Right renal cortex interstitium (tissue), 3 donors: ENCODE measurements around the gene NUP35. TPM values are rescaled to one million over a fixed set of nuclear protein-coding genes. Genes with fewer than 3 reads are reported as not detected.

ENCODE experiments used
- DNase-seq, 3 donors: peaks; one replicate each; pipeline ENCODE4 v3.0.0-alpha.2; 2013; ENCODE audit warnings: low read depth in 3 of 3, low spot score in 2 of 3
- polyA plus RNA-seq, 3 donors: library from polyadenylated mRNA; unstranded; fragments of 120-200 nt; gene quantifications; one replicate each; pipeline ENCODE4 v1.2.1, GENCODE V29; 2013; ENCODE audit not compliant: insufficient read length in 3 of 3

Gene NUP35, protein sequence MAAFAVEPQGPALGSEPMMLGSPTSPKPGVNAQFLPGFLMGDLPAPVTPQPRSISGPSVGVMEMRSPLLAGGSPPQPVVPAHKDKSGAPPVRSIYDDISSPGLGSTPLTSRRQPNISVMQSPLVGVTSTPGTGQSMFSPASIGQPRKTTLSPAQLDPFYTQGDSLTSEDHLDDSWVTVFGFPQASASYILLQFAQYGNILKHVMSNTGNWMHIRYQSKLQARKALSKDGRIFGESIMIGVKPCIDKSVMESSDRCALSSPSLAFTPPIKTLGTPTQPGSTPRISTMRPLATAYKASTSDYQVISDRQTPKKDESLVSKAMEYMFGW
- 10 to 100 TPM; 30.2 to 31.3 (median 31.1) TPM for polyA plus RNA-seq

DNA sequence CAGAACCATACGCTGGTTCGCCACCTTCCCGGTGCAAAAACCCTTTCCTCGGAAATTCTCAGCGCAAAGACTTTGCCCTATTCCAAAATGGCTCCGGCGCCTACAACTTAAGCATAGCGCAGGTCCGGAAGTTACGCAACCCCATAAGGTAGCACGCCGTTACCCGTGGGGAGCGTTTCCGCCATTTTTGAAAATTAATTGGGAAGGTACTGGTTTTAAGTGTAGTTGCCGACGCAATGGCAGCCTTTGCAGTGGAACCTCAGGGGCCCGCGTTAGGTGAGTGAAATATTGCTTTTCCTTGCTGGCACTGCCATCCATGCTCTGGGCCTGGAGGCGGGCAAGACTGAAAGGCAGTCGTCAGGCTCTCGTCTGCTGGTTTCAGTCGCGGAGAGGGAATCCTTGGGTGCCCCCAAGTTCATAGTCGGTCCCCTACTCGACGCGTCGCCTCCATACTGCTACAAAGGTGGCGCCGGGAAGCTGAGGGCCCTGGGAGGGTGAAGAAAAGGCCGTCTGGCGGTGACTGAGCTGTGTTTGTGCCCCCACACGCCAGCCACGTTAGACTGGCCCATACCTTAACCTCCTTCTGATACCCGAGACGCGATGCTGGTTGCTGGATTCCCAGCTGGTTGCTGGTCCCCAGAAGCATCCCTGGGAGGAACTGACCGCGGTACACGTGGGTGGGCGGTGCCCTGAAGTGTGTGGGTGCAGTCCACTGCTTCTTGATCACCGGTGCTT lies at the start of gene NUP35:
TSS of gene NUP35 (plus strand) at position 222 of the 735 bp plus-strand sequence. CDS start at position 237, 15 bp downstream.
- peak; percentile 90 to 93 (median 92) for DNase-seq

DNA sequence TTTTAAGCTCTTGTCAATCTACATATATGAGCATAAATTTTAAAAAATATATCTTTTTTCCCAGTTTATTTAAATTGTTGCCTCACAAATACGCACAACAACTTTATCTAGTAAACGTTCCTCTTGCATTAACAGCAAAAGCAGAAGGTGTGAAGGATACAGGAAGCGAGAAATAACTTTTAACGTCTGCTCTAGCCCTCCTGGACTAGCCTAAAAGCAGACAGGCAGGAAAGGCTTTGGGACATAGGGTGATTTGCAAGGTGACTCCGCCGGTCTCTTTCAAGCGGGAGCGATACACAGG lies 46.1 kb upstream of the NUP35 start:
- DNase-seq: no peak

DNA sequence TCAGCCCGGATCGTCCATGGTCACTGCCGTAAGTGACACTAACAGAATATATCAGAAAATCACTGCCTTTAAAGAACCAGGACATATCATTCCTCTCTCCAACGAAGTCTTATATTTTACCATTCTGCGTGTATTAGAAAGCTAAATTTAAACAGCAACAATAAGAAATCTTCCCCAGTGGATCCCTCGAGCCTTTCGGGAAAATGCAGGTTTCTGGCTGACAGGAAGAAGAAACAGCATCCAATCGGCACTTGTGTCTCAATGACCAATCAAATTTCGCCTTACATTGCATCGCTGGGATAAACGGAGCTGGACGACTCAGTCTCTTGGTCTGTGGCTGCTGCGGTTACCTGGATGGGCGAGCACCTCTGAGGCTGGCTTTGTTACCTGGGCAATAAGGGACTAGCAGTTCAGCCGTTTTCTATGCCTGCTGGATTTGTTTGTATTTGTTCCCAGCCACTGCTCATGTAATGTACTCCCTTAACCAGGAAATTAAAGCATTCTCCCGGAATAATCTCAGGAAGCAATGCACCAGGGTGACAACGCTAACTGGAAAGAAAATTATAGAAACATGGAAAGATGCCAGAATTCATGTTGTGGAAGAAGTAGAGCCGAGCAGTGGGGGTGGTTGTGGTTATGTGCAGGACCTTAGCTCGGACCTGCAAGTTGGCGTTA lies 45.6 kb upstream of the NUP35 start, which contains the start of gene DUSP19:
TSS of gene DUSP19 (plus strand) at position 284 of the 675 bp plus-strand sequence. CDS start at position 471, 187 bp downstream.
- DNase-seq: peak; percentile 98 to 99 (median 99)

DNA sequence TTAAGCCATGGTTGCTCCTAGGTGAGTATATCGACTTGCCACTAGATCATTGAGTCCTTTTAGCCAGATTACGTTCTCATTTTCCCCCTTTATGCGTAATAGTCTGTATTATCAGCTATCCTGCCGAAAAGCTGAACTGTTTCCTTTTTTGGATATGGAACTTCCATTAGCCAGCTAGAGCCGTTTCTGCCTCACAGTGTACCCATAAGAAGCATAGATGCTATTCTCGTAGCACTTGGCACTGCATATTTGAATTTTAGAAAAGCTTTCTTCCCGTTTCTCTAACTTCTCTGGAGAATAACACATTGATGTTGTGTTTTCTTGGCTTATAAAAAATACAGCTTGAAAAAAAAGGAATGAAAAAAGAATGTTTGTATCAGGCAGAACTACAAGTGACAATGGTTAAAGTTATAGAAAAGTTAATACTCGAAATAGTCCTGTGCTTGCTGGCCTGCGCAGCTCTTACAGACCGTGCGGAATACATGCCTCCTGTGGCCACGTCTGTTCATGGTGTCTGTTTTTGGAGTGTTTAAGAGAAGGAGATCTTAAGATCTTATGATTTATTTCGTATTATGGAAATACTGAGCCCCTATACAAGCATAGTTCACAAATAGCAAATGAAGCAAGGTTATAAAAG lies 45.0 kb upstream of the NUP35 start:
- DNase-seq: peak in 1 of 3 donors; percentile 51

DNA sequence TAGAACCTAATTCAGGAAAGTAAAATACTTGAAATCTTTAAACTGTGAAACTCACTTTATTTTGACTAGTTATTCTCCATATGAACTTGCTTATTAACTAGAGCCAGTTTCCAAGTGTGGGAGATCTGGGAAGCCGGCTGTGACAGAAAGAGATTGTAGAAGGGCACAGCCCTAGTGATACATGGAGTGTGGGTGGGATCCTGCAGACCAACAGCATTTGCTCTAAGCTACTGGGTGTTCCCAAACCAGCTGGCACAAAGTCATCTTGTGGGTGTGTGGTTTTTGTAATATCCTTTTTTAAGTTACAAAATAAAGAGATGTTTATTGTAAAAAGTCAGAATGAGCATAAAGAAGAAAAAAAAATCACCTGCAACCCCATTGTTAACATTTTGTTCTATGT lies 42.3 kb upstream of the NUP35 start:
- no peak for DNase-seq

DNA sequence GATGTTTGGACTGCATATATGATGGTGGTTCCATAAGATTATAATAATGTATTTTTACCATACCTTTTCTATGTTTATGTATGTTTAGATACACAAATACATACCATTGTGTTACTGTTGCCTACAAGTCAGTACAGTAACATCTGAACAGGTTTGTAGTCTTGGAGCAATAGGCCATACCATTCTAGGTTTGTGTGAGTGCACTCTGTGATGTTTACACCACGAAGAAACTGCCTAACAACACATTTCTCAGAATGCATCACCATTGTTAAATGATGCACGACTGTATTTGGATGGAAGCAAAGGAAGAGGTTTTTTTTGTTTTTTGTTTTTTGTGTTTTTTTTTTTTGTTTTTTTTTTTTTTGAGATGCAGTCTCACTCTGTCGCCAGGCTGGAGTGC lies 36.2 kb upstream of the NUP35 start:
- DNase-seq: no peak

DNA sequence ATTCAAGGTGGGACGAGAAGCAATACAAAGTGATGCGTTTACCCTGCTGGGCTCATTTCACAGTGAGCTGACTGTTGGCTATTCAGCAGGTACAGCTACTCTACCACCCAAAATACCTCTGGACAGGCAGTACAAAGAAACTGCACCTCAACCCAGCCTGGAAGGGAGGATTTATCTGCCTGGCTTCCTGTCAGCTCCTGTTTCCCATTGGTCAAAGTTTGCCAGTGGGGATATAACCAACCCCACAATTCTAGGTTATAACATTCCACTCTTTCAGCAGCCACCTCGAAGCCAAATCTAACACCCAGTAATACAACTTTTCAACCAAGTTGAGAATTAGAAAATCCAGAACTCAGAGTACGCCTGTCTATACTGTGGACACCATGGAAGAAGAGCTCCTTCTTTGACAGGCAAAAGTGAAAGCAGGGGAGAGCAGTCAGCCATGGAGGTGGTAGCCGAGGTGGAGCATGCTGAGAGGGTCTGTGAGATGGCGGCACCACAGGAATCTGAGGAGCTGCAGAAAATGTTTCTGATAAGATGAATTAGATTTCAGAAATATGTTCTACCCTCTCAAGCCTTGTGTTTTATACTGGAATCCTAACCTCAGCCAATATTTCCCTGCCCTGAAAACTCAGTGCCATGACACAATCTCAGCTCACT lies 34.9 kb upstream of the NUP35 start:
- no peak for DNase-seq

DNA sequence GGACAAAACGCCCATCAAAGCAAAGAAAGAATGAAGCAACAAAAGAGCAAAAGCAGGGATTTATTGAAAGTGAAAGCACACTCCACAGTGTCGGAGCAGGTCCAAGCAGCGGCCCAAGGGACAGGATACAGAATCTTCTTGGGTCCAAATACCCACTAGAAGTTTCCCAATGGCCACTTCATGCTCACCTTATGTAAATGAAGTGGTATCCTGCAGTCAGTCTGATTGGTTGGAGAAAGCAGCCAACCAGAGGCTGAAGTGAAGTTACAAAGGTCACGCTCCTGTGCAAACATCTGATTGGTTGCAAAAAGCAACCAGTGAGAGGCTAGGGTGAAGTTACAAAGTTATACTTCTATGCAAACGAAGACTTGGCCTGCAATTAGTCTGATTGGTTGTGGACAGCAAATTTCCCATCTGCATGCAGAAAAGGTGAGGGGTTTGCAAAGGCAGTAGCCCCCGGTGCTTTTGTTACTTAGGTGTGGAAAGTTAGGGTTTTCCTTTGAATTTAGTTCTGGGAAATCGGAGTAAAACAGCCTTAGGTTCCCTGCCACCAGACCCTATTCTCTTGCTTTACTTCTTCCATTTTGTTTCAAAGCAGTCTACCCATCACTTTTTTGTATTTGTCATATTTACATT lies 32.8 kb upstream of the NUP35 start:
- DNase-seq: no peak

DNA sequence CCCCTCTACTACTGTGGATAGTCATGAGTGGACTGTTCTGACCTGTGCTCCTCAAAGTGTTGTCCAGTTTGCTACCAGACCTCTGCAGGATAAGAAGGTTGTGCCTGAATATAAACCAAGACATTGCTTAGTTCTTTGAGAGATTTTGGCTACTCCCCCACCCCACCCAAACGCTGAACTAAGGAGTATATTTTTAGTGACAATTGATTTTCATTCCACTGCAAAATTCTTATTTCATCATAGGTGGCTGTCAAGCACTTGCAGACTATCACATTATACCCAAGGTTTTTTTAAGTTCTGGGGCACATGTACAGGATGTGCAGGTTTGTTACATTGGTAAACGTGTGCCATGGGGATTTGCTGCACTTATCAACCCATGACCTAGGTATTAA lies 32.3 kb upstream of the NUP35 start:
- DNase-seq: no peak

DNA sequence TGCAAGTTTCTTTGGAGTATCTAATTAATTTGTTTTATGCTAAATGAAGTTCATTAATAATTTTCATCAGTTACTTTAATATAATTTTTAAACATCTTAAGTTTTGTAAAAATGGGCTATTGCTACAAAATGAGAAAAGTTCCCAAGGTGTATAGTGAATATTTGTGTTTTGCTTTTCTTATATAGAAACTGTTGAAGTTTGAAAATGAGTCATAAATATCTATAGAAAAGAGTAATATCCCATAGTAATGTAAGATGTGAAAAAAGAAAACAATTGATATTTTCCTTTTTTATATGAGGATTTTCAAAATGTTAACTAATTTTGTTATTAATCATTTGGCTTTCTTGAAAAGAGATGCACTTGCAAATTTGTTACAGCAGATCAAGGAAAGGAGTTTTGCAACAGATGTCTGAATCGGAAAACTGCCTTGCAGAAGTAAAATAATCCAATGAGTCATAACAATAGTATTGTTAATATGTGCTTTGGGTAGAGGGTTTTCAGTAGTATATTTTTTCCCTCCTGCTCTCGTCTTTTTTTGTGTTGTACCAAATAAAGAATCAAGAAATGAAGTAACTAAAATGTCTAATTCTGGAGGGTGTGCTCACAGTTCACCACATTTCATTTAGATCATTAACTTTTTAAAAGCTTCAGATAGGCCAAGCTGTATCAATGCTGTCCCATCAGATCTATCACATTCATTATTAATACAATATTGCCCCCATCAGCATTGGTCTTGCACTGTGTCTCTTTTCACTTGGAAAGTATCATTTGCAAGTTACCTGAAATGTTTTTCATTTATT lies 30.2 kb upstream of the NUP35 start:
- no peak for DNase-seq

DNA sequence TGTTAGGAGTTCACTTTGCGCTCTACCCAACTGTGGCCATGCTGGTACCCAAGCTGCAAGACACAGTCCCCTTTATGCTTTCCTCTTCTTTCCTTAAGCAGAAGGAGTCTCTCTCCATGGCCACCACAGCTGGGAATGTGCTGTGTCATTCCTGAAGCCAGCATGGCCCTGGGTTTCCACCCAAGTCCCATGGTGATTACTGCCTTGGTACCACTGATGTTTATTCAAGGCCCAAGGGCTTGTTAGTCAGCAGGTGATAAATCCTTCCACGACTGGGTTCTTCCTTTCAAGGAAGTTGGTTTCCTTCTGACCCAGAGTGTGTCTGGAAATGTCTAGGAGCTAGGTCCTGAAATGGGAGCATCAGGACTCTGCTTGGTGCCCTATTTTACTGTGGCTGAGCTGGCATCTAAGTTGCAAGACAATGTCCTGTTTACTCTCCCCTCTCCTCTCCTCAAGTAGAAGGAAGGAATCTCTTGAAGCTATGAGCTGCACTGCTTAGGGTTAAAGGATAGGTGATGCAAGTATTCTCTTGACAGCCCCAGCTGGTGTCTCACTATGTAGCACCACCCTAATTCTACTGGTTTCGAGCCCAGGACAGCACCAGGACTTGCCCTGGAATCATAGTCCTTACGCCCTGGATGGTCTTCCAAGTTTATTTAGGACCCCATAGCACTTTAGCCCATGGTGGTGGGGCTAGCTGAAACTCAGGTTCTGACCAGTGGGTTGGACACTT lies 18.7 kb upstream of the NUP35 start:
- no peak for DNase-seq

DNA sequence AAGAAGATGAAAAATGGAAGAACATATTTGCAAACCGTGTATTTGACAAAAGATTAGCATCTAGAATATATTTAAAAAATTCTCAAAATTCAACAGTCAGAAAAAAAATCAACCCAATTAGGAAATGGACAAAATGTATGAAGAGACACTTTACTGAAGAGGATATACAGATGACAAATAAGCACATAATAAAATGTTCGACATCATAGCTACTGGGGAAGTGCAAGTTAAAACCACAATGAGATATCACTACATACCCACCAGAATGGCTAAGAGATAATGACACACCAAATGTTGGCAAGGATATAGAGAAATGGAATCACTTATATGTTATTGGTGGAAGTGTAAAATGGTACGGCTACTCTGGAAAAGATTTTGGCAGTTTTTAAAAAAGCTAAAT lies 11.7 kb upstream of the NUP35 start:
- no peak for DNase-seq

DNA sequence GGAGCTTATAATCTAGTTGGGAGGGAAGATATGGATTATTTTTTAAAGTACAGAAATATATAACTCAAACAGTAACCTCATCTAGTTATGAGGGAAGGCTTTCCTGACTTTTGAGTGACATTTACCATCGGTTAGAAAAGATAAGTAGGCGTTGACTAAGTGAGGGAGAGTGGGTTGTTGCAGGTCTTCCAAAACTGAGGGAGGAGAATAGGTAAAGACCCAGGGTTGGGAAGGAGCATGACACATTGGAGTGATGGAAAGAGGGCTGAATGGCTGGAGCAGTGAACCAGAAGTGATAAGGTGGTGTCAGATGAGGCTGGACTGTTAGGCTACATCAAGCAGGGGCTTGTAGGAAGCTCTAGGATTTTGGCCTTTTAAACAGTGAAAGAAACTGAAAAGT lies 10.6 kb upstream of the NUP35 start:
- no peak for DNase-seq

DNA sequence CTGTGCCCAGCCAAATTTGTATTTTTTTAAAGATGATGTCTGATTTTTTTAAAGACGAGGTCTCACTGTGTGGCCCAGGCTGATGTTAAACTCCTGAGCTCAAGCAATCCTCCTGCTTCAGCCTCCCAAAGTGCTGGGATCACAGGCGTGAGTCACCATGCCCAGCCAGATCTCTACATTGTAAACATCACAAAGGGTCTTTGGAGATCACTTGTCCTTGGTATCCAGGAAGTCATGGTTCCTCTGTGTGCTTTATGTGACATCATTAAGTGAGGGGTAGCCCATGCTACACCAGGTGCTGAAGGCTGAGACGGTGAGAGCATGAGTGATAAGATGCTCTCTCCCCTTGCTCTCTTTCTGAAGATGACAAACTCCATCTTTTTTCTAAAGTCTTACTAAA lies 7.0 kb upstream of the NUP35 start:
- no peak for DNase-seq

DNA sequence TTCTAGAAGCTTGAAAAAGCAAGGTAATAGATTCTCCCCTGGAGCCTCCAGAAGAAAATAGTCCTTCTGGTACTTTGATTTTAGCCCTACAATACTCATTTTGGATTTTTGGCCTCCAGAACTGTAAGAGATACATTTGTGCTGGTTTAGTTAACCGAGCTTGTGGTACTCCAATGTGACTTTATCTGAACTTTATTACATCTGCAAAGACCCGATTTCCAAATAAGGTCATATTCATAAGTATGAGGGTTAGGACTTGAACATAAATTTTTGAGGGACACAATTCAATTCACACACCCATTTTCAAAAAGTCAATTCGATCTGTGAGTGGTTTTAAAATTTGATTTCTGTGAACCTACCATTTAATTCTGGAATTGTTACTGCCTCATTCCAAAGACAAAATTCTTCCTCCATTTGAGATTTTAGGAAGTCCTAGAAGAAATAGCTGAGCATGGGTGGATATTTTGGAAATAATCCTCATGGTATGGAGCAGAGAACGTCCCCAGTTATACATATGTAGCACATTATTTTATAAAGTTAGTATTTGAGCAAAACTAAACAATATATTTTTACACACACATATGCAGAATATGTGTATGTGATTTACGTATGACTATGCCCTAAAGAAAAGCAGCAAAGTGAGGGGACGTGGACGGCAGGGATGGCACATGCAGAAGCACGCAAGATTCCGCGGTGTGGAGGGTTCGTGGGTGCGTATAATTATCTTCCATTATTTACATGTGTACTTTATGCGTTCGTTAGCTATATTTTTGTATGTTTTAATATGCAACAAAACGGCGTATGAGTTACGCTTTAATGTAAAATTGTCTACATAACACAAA lies 905 bp upstream of the NUP35 start:
- DNase-seq: peak in 1 of 3 donors; percentile 10

DNA sequence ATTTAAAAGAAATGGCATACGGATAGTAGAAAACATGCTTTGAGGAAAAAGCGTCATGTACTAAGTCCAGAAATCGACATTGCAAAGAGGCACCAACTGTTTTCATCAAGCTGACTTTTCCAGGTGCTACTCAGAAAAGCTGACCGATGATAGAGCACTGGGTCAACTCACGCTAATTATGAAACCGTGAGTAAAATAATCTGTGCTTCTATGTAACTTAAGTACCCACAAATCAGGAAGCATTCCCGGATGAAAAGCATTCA lies 353 bp upstream of the NUP35 start:
- no peak for DNase-seq

DNA sequence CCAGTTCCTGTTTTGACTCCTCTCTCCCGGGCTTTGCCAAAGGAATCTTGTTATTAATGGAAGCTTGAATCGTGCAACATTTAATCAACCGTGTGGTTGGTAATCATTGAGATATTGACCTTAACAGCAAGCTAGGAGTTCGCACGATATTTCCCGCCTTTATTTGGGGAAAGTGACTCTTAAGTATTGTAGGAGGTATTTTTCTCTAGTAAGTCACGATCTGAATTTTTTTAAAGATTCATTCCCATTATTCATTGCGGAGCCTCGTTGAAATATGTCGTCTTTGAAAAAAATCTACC lies 663 bp downstream of the NUP35 start:
- DNase-seq: no peak

DNA sequence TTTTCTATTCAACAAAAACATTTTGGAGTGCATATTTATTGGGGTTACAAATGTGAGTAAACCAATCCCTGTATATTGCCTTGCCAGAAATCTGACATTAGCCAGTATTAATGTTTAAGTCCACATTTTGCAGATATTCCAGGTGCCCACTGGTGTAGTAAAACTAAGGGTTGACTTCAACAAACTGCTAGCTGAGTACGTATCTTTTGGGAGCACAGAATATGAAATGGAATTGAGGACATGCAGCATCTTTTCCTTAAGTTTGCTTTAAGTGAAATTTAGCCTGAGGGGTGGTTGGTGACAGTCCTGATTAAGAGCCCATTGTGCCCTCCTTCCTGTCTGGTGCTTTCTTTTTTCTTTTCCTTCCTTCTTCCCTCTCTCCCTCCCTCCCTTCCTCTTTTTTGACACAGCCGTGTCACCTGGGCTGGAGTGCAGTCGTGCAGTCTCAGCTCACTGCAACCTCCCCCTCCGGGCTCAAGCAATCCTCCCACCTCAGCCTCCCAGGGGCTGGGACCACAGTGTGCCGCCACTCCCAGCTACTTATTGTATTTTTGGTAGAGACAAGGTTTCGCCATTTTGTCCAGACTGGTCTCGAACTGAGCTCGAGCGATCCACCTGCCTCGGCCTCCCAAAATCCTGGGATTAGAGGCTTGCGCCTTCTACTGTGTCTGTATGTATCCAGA lies 1.6 kb downstream of the NUP35 start:
- DNase-seq: no peak
